GM18526 (cell line): ENCODE data around the gene CCDC158.

Source experiments
- POLR2A ChIP-seq: IDR thresholded peaks from 3 replicates; pipeline ENCODE4 v1.6.1; 2011; ENCODE audit not compliant: insufficient read length; ENCODE audit errors: extremely low read depth

The CCDC158 gene

GRCh38 chr4:76309939-76310550, 110.9 kb downstream of the CCDC158 start:
- TF ChIP-seq POLR2A = no peak

GRCh38 chr4:76308548-76308947, 112.4 kb downstream of the CCDC158 start:
- no peak for TF ChIP-seq POLR2A

GRCh38 chr4:76307660-76308014, 113.3 kb downstream of the CCDC158 start:
- TF ChIP-seq POLR2A = no peak

- TF ChIP-seq POLR2A = no peak
These were observed 113.9 kb downstream of the CCDC158 start for GRCh38 chr4:76306882-76307659.

GRCh38 chr4:76305971-76306881, 114.7 kb downstream of the CCDC158 start, which contains the start of gene STBD1:
Gene STBD1 (plus strand): TSS chr4:76306733. CDS start chr4:76306770, 37 bp downstream.
- no peak for TF ChIP-seq POLR2A

- no peak for TF ChIP-seq POLR2A
These were observed 115.8 kb downstream of the CCDC158 start for GRCh38 chr4:76305033-76305687.

GRCh38 chr4:76302826-76303438, 118.0 kb downstream of the CCDC158 start:
- TF ChIP-seq POLR2A = no peak

- no peak for TF ChIP-seq POLR2A
These were observed 119.2 kb downstream of the CCDC158 start for GRCh38 chr4:76301775-76302162.

GRCh38 chr4:76301068-76301774, 119.7 kb downstream of the CCDC158 start:
- no peak for TF ChIP-seq POLR2A

GRCh38 chr4:76300012-76300411, 120.9 kb downstream of the CCDC158 start:
- TF ChIP-seq POLR2A = no peak

GRCh38 chr4:76298227-76298626, 122.7 kb downstream of the CCDC158 start:
- no peak for TF ChIP-seq POLR2A

- TF ChIP-seq POLR2A = no peak
These were observed 124.6 kb downstream of the CCDC158 start for GRCh38 chr4:76296286-76296820.

GRCh38 chr4:76293772-76294171, 127.2 kb downstream of the CCDC158 start:
- TF ChIP-seq POLR2A = no peak

- no peak for TF ChIP-seq POLR2A
These were observed 128.2 kb downstream of the CCDC158 start for GRCh38 chr4:76292730-76293129.

GRCh38 chr4:76283900-76284299, 137.0 kb downstream of the CCDC158 start:
- no peak for TF ChIP-seq POLR2A
